Uterus (tissue), 4 donors: ENCODE measurements around the gene TTC3. TPM values are rescaled to one million over a fixed set of nuclear protein-coding genes. Genes with fewer than 3 reads are reported as not detected.

Experiments used
- DNase-seq, 2 donors: peaks; one replicate each; pipeline ENCODE4 v3.0.0-alpha.2; 2019 to 2020
- H3K27ac ChIP-seq, 2 donors: fragments of 200-600 bp; sonication (generic); 1 replicate in 1 of 2; 2 replicates in 1 of 2; pipeline ENCODE4 v1.5.1; 2016 to 2018
- H3K27me3 ChIP-seq, 2 donors: fragments of 200-600 bp; sonication (generic); one replicate each; pipeline ENCODE4 v1.5.1; 2018 to 2019; ENCODE audit warnings: control low read depth in 1 of 2
- H3K36me3 ChIP-seq, 2 donors: fragments of 200-600 bp; sonication (generic); one replicate each; pipeline ENCODE4 v1.5.1; 2019; ENCODE audit warnings: control low read depth in 1 of 2
- H3K4me1 ChIP-seq, 2 donors: fragments of 200-600 bp; sonication (generic); one replicate each; pipeline ENCODE4 v1.5.1; 2018 to 2019; ENCODE audit warnings: control low read depth in 1 of 2
- H3K4me3 ChIP-seq, 2 donors: fragments of 200-600 bp; sonication (generic); 1 replicate in 1 of 2; 2 replicates in 1 of 2; pipeline ENCODE4 v1.5.1; 2018 to 2019; ENCODE audit warnings: mild to moderate bottlenecking in 1 of 2
- H3K9me3 ChIP-seq, 2 donors: fragments of 200-600 bp; sonication (generic); one replicate each; pipeline ENCODE4 v1.5.1; 2019; ENCODE audit warnings: control low read depth in 1 of 2
- CTCF ChIP-seq, 4 experiments: fragments of 200-600 bp in 2 of 4; fragments of 450-650 bp in 2 of 4; sonication (generic) in 2 of 4; IDR thresholded peaks; one replicate each; pipeline ENCODE4 v1.5.1; 2016 to 2019; ENCODE audit warnings: antibody characterized with exemption in 4 of 4, mild to moderate bottlenecking in 2 of 4, moderate library complexity in 1 of 4
- POLR2A ChIP-seq, 2 donors: fragments of 450-650 bp; IDR thresholded peaks; one replicate each; pipeline ENCODE4 v1.6.1; 2016; ENCODE audit warnings: antibody characterized with exemption in 2 of 2, mild to moderate bottlenecking in 1 of 2, moderate library complexity in 1 of 2
- intact Hi-C: fragments of 100-400 bp; cut with DNase I; formaldehyde crosslinking; loops from one replicate; pipeline ENCODE4 v1.15.1; 2023; ENCODE audit warnings: low total_unique reads
- total RNA-seq, 4 donors: library from RNA; depleted of rRNA in 3 of 4; stranded (reverse); fragments of >200 nt in 3 of 4; gene quantifications; one replicate each; pipeline versions ENCODE4 v1.1.0 to v1.2.4, GENCODE V29; 2014 to 2023
- donor health status: DM: yes; HTN: yes; CAD: no.

TTC3 gene
- total RNA-seq, 4 donors from 2014 or later, result 104 to 522 (median 193) TPM

- H3K4me1 ChIP-seq, result no peaks in the 10 kb centered on the region
- no peaks in the 10 kb centered on the region for H3K36me3 ChIP-seq
- TF ChIP-seq CTCF (IDR thresholded peaks at IDR 0.05) (no peak), POLR2A (IDR thresholded peaks at IDR 0.05) (no peak)
- no peak overlapping the region for H3K27ac ChIP-seq
- no peaks in the 10 kb centered on the region for H3K9me3 ChIP-seq
- H3K27me3 ChIP-seq, result no peaks in the 10 kb centered on the region
- intact Hi-C loops, result no loop called here
- no peak for DNase-seq
- H3K4me3 ChIP-seq, result no peak overlapping the region
Measured at GRCh38 chr21:37157938-37158337, 84.9 kb downstream of the TTC3 start.

GRCh38 chr21:37159053-37159776, 86.2 kb downstream of the TTC3 start:
- TF ChIP-seq CTCF (IDR thresholded peaks at IDR 0.05) (no peak), POLR2A (IDR thresholded peaks at IDR 0.05) (no peak)
- H3K4me3 ChIP-seq, result no peak overlapping the region
- no peaks in the 10 kb centered on the region for H3K27me3 ChIP-seq
- DNase-seq, result no peak
- intact Hi-C loops, result no loop called here
- no peaks in the 10 kb centered on the region for H3K36me3 ChIP-seq
- no peaks in the 10 kb centered on the region for H3K9me3 ChIP-seq
- no peak overlapping the region for H3K27ac ChIP-seq
- no peaks in the 10 kb centered on the region for H3K4me1 ChIP-seq

GRCh38 chr21:37159949-37160348, 86.9 kb downstream of the TTC3 start:
- Histone ChIP-seq H3K4me1 (no peaks in the 10 kb centered on the region), H3K9me3 (no peaks in the 10 kb centered on the region), H3K27ac (no peak overlapping the region), H3K27me3 (no peaks in the 10 kb centered on the region), H3K36me3 (no peaks in the 10 kb centered on the region), H3K4me3 (no peak overlapping the region)
- TF ChIP-seq POLR2A (IDR thresholded peaks at IDR 0.05), result no peak
- no peak for TF ChIP-seq CTCF (IDR thresholded peaks at IDR 0.05)
- intact Hi-C loops, result no loop called here
- DNase-seq, result no peak

GRCh38 chr21:37164742-37165141, 91.7 kb downstream of the TTC3 start:
- no peaks in the 10 kb centered on the region for H3K36me3 ChIP-seq
- DNase-seq, result no peak

More at GRCh38 chr21:37164742-37165141, 91.7 kb downstream of the TTC3 start:
- Histone ChIP-seq H3K27me3 (no peaks in the 10 kb centered on the region), H3K27ac (no peak overlapping the region), H3K9me3 (no peaks in the 10 kb centered on the region), H3K4me3 (no peak overlapping the region), H3K4me1 (no peaks in the 10 kb centered on the region)
- TF ChIP-seq POLR2A (IDR thresholded peaks at IDR 0.05), result no peak
- TF ChIP-seq CTCF (IDR thresholded peaks at IDR 0.05), result no peak
- intact Hi-C loops, result no loop called here
